GM21423 (cell line): ENCODE results near the gene FHDC1.

Experiments
- ATAC-seq: cut with Tn5 transposase; IDR thresholded peaks from one replicate; pipeline ENCODE4 v1.9.1; 2021; ENCODE audit warnings: mild to moderate bottlenecking, moderate library complexity; ENCODE audit not compliant: unreplicated experiment

FHDC1 gene

DNA sequence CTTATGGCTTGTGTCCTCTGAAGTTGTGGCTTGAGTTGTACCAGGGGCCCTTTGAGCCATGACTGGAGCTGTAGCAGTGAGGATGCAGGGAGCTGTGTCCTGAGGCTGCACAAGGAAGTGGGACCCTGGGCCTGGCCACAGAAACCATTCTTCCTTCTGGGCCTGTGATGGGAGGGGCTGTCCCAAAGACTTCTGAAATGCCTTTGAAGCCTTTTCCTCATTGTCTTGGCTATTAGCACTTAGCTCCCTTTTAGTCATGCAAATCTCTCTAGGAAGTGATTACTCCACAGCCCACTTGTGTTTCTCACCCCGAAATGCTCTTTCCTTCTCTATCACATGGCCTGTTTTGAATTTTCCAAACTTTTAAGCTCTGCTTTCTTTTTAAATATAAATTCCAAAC is 92.4 kb downstream of the FHDC1 start:
- no peak for ATAC-seq
